ENCODE measurements around the gene BHLHE40.

The BHLHE40 gene

DNA sequence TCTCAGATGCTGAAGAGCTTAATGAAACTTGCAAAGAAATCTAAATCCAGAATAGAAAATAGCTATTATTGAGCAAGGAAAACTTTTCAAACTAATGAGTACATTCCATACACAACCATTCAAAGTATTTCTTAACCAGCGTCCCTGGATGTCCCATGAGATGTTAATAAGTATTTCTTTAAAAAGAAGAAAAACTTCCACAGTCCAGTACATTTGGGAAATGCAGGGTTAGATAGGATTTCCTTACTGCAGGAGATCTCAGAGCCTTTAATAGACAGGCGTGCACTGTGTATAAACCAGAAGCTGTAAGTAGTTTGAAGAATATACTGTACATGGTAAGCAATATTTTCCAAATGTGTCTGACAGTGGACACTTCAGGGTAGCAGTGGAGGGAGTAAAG, 29.6 kb upstream of the BHLHE40 start:
- H3K4me3 ChIP-seq (ENCODE audit: low read depth, low read length), result no peak overlapping the region
- no peak for TF ChIP-seq CTCF (IDR thresholded peaks at IDR 0.05; ENCODE audit: borderline replicate concordance, insufficient read depth, low read depth, low read length)

DNA sequence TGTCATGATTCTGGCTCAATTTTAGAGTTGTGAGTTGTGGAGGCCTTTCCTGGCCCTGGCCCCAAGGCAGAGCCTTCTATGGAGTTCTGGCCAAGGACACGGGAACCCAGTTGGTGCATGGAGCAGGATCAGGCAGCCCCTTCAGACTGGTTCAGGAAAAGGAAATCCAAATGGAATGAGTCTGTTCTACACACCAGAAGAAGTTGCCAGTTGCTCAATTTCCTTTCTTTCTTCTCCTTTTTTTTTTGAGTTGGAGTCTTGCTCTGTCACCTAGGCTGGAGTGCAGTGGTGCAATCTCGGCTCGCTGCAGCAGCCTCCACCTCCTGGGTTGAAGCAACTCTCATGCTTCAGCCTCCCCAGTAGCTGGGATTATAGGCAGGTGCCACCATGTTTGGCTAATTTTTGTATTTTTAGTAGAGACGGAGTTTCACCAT, 28.9 kb upstream of the BHLHE40 start:
- TF ChIP-seq CTCF (IDR thresholded peaks at IDR 0.05; ENCODE audit: borderline replicate concordance, insufficient read depth, low read depth, low read length), result no peak
- no peak overlapping the region for H3K4me3 ChIP-seq (ENCODE audit: low read depth, low read length)

DNA sequence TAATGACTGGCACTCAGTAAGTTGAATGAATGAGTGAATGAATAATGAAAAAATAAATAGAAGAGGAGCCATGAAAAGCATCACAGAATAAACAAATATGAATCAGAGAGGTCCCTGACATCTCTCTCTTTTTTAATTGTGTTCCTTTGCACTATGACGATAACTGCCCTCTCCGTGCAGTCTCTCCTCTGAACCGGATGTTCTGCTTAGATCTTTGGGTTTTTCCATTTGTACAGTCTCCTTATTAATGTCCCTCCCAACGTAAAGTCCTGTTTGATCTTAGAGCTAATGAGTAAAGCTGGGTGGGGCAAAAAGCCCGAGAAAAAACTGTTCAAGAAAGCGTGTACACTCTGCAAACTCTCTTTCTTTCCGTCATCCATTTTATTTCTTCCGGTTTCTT, 28.3 kb upstream of the BHLHE40 start:
- TF ChIP-seq CTCF (IDR thresholded peaks at IDR 0.05; ENCODE audit: borderline replicate concordance, insufficient read depth, low read depth, low read length), result no peak
- H3K4me3 ChIP-seq (ENCODE audit: low read depth, low read length), result no peak overlapping the region

DNA sequence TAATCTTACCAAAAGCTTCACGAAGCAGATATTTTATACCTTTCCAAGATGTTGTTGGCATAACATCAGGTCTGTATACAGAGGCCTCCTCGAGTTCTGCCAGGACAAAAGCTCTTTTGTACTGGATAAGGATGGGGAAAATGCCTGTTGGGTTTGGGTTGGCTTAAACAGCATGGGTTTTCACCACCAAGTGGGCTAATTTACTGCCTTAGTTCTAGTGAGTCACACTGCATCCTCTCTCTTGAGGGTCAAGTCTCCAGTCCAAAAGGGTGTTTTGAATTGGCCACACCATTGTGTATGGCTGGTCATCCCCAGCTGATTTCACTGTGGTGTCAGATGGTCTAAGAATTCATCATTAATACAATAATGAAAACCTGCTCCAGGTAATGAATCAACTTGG, 26.1 kb upstream of the BHLHE40 start:
- TF ChIP-seq CTCF (IDR thresholded peaks at IDR 0.05; ENCODE audit: borderline replicate concordance, insufficient read depth, low read depth, low read length), result no peak
- H3K4me3 ChIP-seq (ENCODE audit: low read depth, low read length), result no peak overlapping the region

GRCh38 chr3:4954256-4955000, 24.8 kb upstream of the BHLHE40 start:
- no peak for TF ChIP-seq CTCF (IDR thresholded peaks at IDR 0.05; ENCODE audit: borderline replicate concordance, insufficient read depth, low read depth, low read length)
- no peak overlapping the region for H3K4me3 ChIP-seq (ENCODE audit: low read depth, low read length)

GRCh38 chr3:4956099-4956498, 23.1 kb upstream of the BHLHE40 start:
- no peak overlapping the region for H3K4me3 ChIP-seq (ENCODE audit: low read depth, low read length)
- no peak for TF ChIP-seq CTCF (IDR thresholded peaks at IDR 0.05; ENCODE audit: borderline replicate concordance, insufficient read depth, low read depth, low read length)

GRCh38 chr3:4956738-4957137, 22.5 kb upstream of the BHLHE40 start:
- no peak for TF ChIP-seq CTCF (IDR thresholded peaks at IDR 0.05; ENCODE audit: borderline replicate concordance, insufficient read depth, low read depth, low read length)
- H3K4me3 ChIP-seq (ENCODE audit: low read depth, low read length), result no peak overlapping the region
